ACC112 (cell line): Measurements from ENCODE around the gene ANKLE1.

ENCODE experiments used
- H2AFZ ChIP-seq: fragments of 200-600 bp; sonication (generic); one replicate; pipeline ENCODE4 v1.6.0; 2017; ENCODE audit warnings: antibody characterized with exemption, low read length; ENCODE audit not compliant: unreplicated experiment
- H3K27ac ChIP-seq: fragments of 200-600 bp; sonication (generic); 2 replicates; pipeline ENCODE4 v1.5.1; 2014; ENCODE audit warnings: low read depth, mild to moderate bottlenecking, antibody characterized with exemption, low read length, moderate library complexity
- H3K27me3 ChIP-seq: fragments of 200-600 bp; sonication (generic); 2 replicates; pipeline ENCODE4 v1.6.1; 2014; ENCODE audit warnings: mild to moderate bottlenecking, antibody characterized with exemption, low read length, moderate library complexity, mixed read lengths; ENCODE audit not compliant: insufficient read depth
- H3K36me3 ChIP-seq: fragments of 200-600 bp; sonication (generic); 2 replicates; pipeline ENCODE4 v1.6.1; 2016; ENCODE audit warnings: mild to moderate bottlenecking, antibody characterized with exemption, low read length, moderate library complexity, mixed read lengths; ENCODE audit not compliant: insufficient read depth
- H3K4me1 ChIP-seq: fragments of 200-600 bp; sonication (generic); one replicate; pipeline ENCODE4 v1.6.1; 2016; ENCODE audit warnings: low read length, mixed read lengths; ENCODE audit not compliant: insufficient read depth, unreplicated experiment, control insufficient read depth
- H3K4me3 ChIP-seq: fragments of 200-600 bp; sonication (generic); 2 replicates; pipeline ENCODE4 v1.5.1; 2014; ENCODE audit warnings: mild to moderate bottlenecking, low read depth, low read length
- H3K79me2 ChIP-seq: fragments of 200-600 bp; sonication (generic); one replicate; pipeline ENCODE4 v1.6.0; 2016; ENCODE audit warnings: low read length; ENCODE audit not compliant: control insufficient read depth, unreplicated experiment, insufficient read depth

ANKLE1 gene

GRCh38 chr19:17240826-17241399, 40.8 kb upstream of the ANKLE1 start:
- no peak overlapping the region for H3K4me3 ChIP-seq
- H3K79me2 ChIP-seq = peaks cover 30% of the 10 kb centered on the region

GRCh38 chr19:17242431-17243208, 39.1 kb upstream of the ANKLE1 start:
- H2AFZ ChIP-seq = no peak overlapping the region
- peaks cover 30% of the 10 kb centered on the region for H3K79me2 ChIP-seq
- H3K4me3 ChIP-seq = no peak overlapping the region; the same call in 1 of the 2 replicates
- no peaks in the 10 kb centered on the region for H3K36me3 ChIP-seq
- peaks cover 8% of the 10 kb centered on the region for H3K4me1 ChIP-seq
- no peak overlapping the region for H3K27ac ChIP-seq
- H3K27me3 ChIP-seq = no peaks in the 10 kb centered on the region

More at GRCh38 chr19:17240826-17241399, 40.8 kb upstream of the ANKLE1 start:
- Histone ChIP-seq H3K27me3 (no peaks in the 10 kb centered on the region), H3K36me3 (no peaks in the 10 kb centered on the region), H3K27ac (no peak overlapping the region), H3K4me1 (peaks cover 5% of the 10 kb centered on the region), H2AFZ (no peak overlapping the region)

DNA sequence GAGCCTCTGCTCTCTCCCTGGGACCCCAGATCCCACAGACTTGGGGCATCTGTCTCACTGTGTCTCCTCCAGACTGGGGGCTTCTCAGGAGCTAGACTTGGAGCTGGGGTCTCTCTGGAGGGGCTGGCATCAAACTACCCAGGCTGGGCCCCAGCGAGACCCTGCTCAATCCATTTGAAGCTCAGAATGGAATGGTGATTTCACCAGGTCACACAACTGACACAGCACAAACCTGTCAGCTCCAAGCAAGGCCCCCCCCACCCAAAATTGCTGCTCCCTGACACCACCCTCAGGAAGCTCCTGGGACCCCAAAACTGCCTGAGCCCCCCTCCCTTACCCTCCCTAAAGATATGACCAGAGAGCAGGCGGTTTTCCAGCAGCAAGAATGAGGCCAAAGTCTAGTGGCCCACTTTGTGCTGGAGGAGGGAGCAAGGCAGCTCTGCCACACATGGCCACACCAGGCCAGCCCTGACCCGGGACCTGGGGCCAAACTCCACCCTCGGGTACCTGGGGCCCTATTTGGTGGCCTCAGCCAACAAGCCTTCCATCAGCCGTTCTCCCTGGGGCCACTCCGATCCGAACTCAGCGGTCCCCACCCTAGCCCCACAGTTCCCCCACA, 38.4 kb upstream of the ANKLE1 start:
- no peak overlapping the region for H3K27ac ChIP-seq
- peak overlapping the region; percentile 90 for H3K4me3 ChIP-seq
- H2AFZ ChIP-seq = no peak overlapping the region
- H3K4me1 ChIP-seq = peaks cover 9% of the 10 kb centered on the region
- H3K36me3 ChIP-seq = no peaks in the 10 kb centered on the region
- H3K27me3 ChIP-seq = no peaks in the 10 kb centered on the region
- peaks cover 30% of the 10 kb centered on the region for H3K79me2 ChIP-seq

DNA sequence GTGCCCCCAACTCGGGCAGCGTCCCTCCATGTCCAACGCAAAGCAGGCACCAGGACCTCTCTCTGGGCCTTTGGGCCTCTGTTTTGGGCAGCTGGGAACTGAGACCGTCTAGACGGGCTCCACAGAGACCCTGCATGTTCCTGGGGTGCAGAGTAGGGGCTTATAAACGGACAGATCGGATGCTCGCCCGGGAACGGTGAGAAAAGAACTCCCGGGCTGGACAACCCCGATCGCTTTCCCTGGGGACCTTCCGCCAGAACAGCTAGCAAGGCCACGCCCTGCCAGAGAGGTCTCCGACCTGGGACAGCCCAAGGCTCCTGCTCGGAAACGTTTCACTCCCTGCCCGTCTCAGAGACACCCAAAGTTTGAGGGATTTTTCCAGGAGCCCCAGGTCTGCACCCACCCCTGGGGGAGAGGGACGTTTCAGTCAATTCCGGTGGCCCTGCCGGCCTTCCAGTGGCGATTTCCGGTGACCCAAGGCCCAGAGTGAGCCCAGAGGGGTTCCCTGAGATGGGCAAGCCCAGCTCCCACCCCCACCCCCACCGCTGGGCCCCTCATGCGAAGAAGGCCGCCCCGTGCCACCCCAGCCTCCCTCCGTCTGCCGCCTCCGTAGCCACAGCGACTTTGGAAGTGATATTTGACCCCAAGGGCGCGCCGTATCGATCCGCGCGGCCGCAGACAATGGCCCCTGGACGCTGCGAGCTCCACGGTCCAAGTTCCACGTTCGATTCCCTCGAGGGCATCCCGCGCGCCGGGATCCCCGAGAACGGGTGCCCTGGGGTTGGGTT, 37.7 kb upstream of the ANKLE1 start:
- Histone ChIP-seq H3K4me1 (peaks cover 11% of the 10 kb centered on the region), H3K27me3 (no peaks in the 10 kb centered on the region), H3K27ac (no peak overlapping the region), H3K4me3 (peak overlapping the region; percentile 90), H3K36me3 (no peaks in the 10 kb centered on the region), H2AFZ (peak overlapping the region; percentile 55), H3K79me2 (peaks cover 30% of the 10 kb centered on the region)

DNA sequence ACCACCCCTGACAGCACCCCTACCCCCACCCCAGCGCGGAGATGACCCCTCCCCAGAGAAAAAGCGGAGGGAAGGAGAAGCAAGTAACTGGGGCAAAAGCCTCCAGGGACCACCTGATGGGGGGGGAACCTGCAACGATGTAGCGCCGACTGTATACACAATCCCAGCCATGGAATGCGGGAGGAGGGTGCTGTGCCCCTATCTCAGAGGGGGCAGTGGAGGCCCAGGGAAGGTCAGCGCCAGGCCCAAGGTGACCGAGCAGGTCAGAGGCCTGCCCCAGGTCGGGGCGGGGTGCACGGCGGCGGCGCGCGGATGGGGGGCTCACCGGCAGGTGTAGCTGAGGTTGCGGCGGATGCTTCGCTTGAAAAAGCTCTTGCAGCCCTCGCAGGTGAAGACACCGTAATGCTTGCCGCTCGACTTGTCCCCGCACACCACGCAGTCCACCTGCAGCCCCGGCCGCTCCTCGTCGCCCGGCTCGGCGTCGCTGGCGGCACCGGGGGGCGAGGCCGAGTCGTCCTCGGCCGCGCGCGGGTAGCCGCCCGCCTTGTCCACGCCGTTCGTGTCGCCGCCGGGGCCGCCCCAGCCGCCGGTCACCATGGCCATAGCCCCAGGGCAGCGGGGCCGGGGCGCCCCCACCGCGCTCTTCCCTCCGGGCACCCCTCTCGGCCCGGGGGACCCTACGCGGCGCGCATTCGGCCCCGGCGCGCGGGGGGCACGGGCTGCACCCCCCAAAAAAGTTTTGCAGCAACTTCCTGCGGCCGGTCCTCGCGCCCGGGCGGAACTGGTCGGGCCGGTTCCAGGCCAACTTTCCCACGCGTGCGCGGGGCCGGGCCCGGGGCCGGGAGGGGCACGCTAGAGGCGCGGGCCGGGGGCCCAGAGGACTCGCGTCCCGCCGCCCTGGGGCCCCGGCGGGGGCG, 36.8 kb upstream of the ANKLE1 start:
- Histone ChIP-seq H3K36me3 (no peaks in the 10 kb centered on the region), H3K27ac (no peak overlapping the region), H3K4me1 (peaks cover 11% of the 10 kb centered on the region), H3K27me3 (no peaks in the 10 kb centered on the region), H3K79me2 (peaks cover 30% of the 10 kb centered on the region), H2AFZ (no peak overlapping the region), H3K4me3 (peak overlapping the region; percentile 90)

GRCh38 chr19:17245535-17245984, 36.1 kb upstream of the ANKLE1 start, which contains the start of gene NR2F6:
Gene NR2F6 (minus strand): TSS chr19:17245919. CDS start chr19:17245220, 699 bp downstream.
- Histone ChIP-seq H2AFZ (peak within 1 kb of the TSS; percentile 60), H3K4me3 (peak within 1 kb of the TSS; percentile 90), H3K27ac (no peak within 1 kb of the TSS), H3K79me2 (peaks cover 30% of the 10 kb centered on the region), H3K27me3 (no peaks in the 10 kb centered on the region), H3K4me1 (peaks cover 11% of the 10 kb centered on the region), H3K36me3 (no peaks in the 10 kb centered on the region)

- peaks cover 26% of the 10 kb centered on the region for H3K79me2 ChIP-seq
- no peak overlapping the region for H2AFZ ChIP-seq
- no peaks in the 10 kb centered on the region for H3K27me3 ChIP-seq
- no peak overlapping the region for H3K27ac ChIP-seq
- peak overlapping the region; percentile 63; the same call in 1 of the 2 replicates for H3K4me3 ChIP-seq
- peaks cover 11% of the 10 kb centered on the region for H3K4me1 ChIP-seq
- H3K36me3 ChIP-seq = no peaks in the 10 kb centered on the region
These were observed 34.8 kb upstream of the ANKLE1 start for GRCh38 chr19:17246681-17247425.

DNA sequence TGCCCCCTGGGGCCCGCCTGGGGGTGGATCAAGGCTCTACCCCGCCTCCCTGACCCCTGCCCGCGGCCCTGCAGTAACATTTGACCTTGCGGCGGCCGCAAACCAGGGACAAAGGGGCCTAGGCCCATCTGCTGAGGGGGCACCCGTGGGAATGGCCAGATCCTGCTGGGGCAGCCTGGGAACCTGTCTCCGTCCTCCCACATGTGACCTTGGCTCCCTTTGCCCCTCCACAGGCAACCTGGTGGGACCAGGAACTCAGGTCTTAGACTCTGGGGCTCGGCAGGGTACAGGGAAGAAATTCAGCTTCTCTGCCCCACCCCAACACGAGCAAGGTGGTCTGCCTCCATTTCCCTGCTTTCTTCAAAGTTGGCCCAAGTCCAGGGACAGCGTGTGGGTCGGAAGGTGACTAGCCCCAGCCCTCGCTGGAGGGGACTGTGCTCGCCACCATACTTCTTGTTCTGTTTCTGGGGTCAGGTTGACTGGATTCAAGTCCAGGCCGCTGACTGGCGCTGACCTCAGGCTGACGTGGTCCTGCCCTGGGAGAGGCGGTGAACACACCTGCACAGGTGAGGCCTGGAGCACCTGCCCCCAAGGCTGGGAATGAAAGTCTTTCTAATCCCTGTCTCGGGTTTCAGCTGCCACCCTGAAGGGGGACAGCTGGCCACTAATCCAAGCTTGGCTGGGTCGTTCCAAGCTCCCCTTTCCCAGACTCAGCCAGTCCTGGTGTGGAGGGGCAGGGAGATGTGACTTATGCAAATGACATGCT, 33.5 kb upstream of the ANKLE1 start:
- Histone ChIP-seq H3K27me3 (no peaks in the 10 kb centered on the region), H3K79me2 (peaks cover 19% of the 10 kb centered on the region), H3K36me3 (no peaks in the 10 kb centered on the region), H3K27ac (no peak overlapping the region), H2AFZ (no peak overlapping the region), H3K4me3 (no peak overlapping the region), H3K4me1 (peaks cover 11% of the 10 kb centered on the region)
